Measurements from ENCODE around the gene TET2.

TET2 gene

GRCh38 chr4:105327222-105327621, 180.5 kb downstream of the TET2 start:
- no peaks in the 10 kb centered on the region for H3K27me3 ChIP-seq
- H3K36me3 ChIP-seq: peaks cover 0 to 9% (median 0%) of the 10 kb centered on the region in 3 donors
- H3K4me1 ChIP-seq: no peaks in the 10 kb centered on the region
- no peak for DNase-seq
- no peak overlapping the region for H3K27ac ChIP-seq
- no peaks in the 10 kb centered on the region for H3K9me3 ChIP-seq
- no peak overlapping the region for H3K4me3 ChIP-seq
- intact Hi-C loops (cut with DNase I; ENCODE audit: low total_unique reads): no loop called here
- TF ChIP-seq, protein P1, sequence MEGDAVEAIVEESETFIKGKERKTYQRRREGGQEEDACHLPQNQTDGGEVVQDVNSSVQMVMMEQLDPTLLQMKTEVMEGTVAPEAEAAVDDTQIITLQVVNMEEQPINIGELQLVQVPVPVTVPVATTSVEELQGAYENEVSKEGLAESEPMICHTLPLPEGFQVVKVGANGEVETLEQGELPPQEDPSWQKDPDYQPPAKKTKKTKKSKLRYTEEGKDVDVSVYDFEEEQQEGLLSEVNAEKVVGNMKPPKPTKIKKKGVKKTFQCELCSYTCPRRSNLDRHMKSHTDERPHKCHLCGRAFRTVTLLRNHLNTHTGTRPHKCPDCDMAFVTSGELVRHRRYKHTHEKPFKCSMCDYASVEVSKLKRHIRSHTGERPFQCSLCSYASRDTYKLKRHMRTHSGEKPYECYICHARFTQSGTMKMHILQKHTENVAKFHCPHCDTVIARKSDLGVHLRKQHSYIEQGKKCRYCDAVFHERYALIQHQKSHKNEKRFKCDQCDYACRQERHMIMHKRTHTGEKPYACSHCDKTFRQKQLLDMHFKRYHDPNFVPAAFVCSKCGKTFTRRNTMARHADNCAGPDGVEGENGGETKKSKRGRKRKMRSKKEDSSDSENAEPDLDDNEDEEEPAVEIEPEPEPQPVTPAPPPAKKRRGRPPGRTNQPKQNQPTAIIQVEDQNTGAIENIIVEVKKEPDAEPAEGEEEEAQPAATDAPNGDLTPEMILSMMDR (IDR thresholded peaks at IDR 0.05): no peak

DNA sequence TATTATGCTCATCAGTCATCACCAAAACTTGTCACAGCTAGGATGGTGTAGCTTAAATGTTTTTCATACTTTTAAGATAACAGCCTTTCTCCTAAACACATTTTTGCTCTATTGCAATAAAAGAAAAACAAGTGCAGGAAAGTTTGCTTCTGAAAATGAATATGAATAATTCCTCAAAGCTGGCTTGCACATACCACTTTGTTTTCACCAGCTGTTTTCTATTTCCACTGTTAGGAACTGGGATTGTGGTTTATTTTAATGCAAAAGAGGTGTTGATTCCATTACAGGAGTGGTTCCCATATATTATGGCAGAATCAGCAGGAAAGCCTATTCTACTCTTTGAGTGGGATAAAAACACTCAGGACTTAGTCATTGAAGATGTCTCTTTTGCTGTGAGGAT, 181.3 kb downstream of the TET2 start:
- no peak for DNase-seq
- Histone ChIP-seq H3K4me1 (no peaks in the 10 kb centered on the region), H3K36me3 (peaks cover 0 to 9% (median 6%) of the 10 kb centered on the region in 3 donors), H3K4me3 (no peak overlapping the region), H3K27ac (no peak overlapping the region), H3K27me3 (no peaks in the 10 kb centered on the region), H3K9me3 (no peaks in the 10 kb centered on the region)
- intact Hi-C loops (cut with DNase I; ENCODE audit: low total_unique reads): no loop called here
- TF ChIP-seq, protein P1 (IDR thresholded peaks at IDR 0.05): no peak

DNA sequence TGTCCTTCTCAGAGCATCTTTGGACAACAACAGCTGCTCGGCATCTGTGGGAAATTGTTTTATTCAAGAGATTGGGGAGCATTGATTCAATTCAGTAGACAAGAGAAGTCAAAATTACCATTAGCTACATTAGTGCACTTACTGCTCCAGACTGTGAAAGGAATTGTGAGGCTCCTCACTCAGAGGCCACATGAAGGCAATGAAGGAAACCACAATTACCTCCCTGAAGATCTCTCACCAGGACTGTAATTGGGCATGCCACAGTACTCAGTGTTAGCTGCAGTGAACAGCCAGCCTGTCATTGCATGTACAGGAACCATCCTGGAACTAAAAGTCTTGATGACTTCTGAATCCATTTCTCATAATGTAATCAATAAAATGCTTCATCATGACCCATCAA, 182.4 kb downstream of the TET2 start:
- H3K4me3 ChIP-seq: no peak overlapping the region
- H3K36me3 ChIP-seq: peaks cover 1 to 9% (median 8%) of the 10 kb centered on the region in 3 donors
- TF ChIP-seq, protein P1 (IDR thresholded peaks at IDR 0.05): no peak
- no peaks in the 10 kb centered on the region for H3K4me1 ChIP-seq
- no peaks in the 10 kb centered on the region for H3K27me3 ChIP-seq
- intact Hi-C loops (cut with DNase I; ENCODE audit: low total_unique reads): no loop called here
- no peak overlapping the region for H3K27ac ChIP-seq
- H3K9me3 ChIP-seq: no peaks in the 10 kb centered on the region
- no peak for DNase-seq
